ENCODE measurements around the gene AKR1B15. TPM values are rescaled to one million over a fixed set of nuclear protein-coding genes. Genes with fewer than 3 reads are reported as not detected.
"Not testable (repeated sequence)": the region's sequence is repeated elsewhere in the genome, so short reads cannot be mapped to it uniquely, and the experiment has no call there.

AKR1B15 gene
- total RNA-seq, 3 donors from 2014 or later = 0.33 to 5.6 (median 3.5) TPM

GRCh38 chr7:134539380-134540004 lies 9.4 kb upstream of the AKR1B15 start:
- DNase-seq (ENCODE audit: low spot score in 2 of 2) = no peak
- TF ChIP-seq POLR2AphosphoS5 (IDR thresholded peaks at IDR 0.05) (no peak), POLR2A (IDR thresholded peaks at IDR 0.05) (no peak)
- TF ChIP-seq, protein P1, sequence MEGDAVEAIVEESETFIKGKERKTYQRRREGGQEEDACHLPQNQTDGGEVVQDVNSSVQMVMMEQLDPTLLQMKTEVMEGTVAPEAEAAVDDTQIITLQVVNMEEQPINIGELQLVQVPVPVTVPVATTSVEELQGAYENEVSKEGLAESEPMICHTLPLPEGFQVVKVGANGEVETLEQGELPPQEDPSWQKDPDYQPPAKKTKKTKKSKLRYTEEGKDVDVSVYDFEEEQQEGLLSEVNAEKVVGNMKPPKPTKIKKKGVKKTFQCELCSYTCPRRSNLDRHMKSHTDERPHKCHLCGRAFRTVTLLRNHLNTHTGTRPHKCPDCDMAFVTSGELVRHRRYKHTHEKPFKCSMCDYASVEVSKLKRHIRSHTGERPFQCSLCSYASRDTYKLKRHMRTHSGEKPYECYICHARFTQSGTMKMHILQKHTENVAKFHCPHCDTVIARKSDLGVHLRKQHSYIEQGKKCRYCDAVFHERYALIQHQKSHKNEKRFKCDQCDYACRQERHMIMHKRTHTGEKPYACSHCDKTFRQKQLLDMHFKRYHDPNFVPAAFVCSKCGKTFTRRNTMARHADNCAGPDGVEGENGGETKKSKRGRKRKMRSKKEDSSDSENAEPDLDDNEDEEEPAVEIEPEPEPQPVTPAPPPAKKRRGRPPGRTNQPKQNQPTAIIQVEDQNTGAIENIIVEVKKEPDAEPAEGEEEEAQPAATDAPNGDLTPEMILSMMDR (IDR thresholded peaks at IDR 0.05) = no peak
- intact Hi-C loops (cut with DNase I; ENCODE audit: low total_unique reads) = no loop called here
- Histone ChIP-seq H3K4me3 (no peak overlapping the region), H3K4me1 (no peaks in the 10 kb centered on the region), H3K9me3 (no peaks in the 10 kb centered on the region), H3K36me3 (no peaks in the 10 kb centered on the region), H3K27me3 (no peaks in the 10 kb centered on the region), H3K27ac (no peak overlapping the region)

GRCh38 chr7:134541501-134542194 lies 7.3 kb upstream of the AKR1B15 start:
- H3K4me1 ChIP-seq; DNase-seq (ENCODE audit: low spot score in 2 of 2); H3K27me3 ChIP-seq; H3K36me3 ChIP-seq; H3K9me3 ChIP-seq; intact Hi-C loops (cut with DNase I; ENCODE audit: low total_unique reads); H3K27ac ChIP-seq; H3K4me3 ChIP-seq: not testable (repeated sequence)

GRCh38 chr7:134542195-134542771 lies 6.6 kb upstream of the AKR1B15 start:
- DNase-seq (ENCODE audit: low spot score in 2 of 2) = no peak
- H3K27me3 ChIP-seq = no peaks in the 10 kb centered on the region
- intact Hi-C loops (cut with DNase I; ENCODE audit: low total_unique reads) = no loop called here
- H3K36me3 ChIP-seq = no peaks in the 10 kb centered on the region
- H3K9me3 ChIP-seq = no peaks in the 10 kb centered on the region
- H3K4me1 ChIP-seq = no peaks in the 10 kb centered on the region
- H3K4me3 ChIP-seq = no peak overlapping the region
- no peak for TF ChIP-seq POLR2AphosphoS5 (IDR thresholded peaks at IDR 0.05)
- no peak overlapping the region for H3K27ac ChIP-seq

- Histone ChIP-seq H3K27ac (no peak overlapping the region), H3K4me3 (no peak overlapping the region), H3K4me1 (no peaks in the 10 kb centered on the region), H3K36me3 (no peaks in the 10 kb centered on the region), H3K27me3 (no peaks in the 10 kb centered on the region), H3K9me3 (no peaks in the 10 kb centered on the region)
- DNase-seq (ENCODE audit: low spot score in 2 of 2) = no peak
- intact Hi-C loops (cut with DNase I; ENCODE audit: low total_unique reads) = no loop called here
- TF ChIP-seq, protein P1 (IDR thresholded peaks at IDR 0.05) = no peak
- TF ChIP-seq POLR2A (IDR thresholded peaks at IDR 0.05) = no peak
- no peak for TF ChIP-seq POLR2AphosphoS5 (IDR thresholded peaks at IDR 0.05)
Measured at GRCh38 chr7:134545380-134545779, 3.5 kb upstream of the AKR1B15 start.

- TF ChIP-seq POLR2A (IDR thresholded peaks at IDR 0.05) (no peak), POLR2AphosphoS5 (IDR thresholded peaks at IDR 0.05) (no peak)
- TF ChIP-seq, protein P1 (IDR thresholded peaks at IDR 0.05) = no peak
- H3K4me3 ChIP-seq = no peak overlapping the region
- no peak for DNase-seq (ENCODE audit: low spot score in 2 of 2)
- H3K4me1 ChIP-seq = no peaks in the 10 kb centered on the region
- no peaks in the 10 kb centered on the region for H3K9me3 ChIP-seq
- no peaks in the 10 kb centered on the region for H3K36me3 ChIP-seq
- H3K27ac ChIP-seq = no peak overlapping the region
- no peaks in the 10 kb centered on the region for H3K27me3 ChIP-seq
- intact Hi-C loops (cut with DNase I; ENCODE audit: low total_unique reads) = no loop called here
Measured at GRCh38 chr7:134545918-134546317, 3.0 kb upstream of the AKR1B15 start.

DNA sequence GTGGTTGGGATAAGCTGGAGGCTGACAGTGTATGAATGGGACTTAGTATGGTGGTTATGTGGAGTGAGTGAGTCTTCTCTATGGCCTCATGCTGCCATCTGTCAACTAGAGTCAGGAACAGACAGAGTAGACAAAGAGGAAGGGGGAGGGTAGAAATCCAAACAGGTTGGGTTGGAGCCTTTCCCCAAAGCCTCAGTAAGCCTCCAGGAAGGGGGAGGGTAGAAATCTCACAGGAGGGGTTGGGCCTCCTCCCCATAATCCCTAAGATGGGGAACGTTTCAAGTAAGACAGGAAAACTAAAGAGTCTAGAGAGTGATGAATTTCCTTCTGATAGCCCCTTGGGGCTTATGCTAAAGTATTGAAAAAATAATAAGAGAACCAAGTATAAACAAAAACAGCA lies 2.0 kb upstream of the AKR1B15 start:
- intact Hi-C loops (cut with DNase I; ENCODE audit: low total_unique reads) = no loop called here
- TF ChIP-seq POLR2A (IDR thresholded peaks at IDR 0.05) = no peak
- no peak for TF ChIP-seq POLR2AphosphoS5 (IDR thresholded peaks at IDR 0.05)
- no peak overlapping the region for H3K27ac ChIP-seq

More for the DNA sequence above, 2.0 kb upstream of the AKR1B15 start:
- no peaks in the 10 kb centered on the region for H3K36me3 ChIP-seq
- H3K27me3 ChIP-seq = no peaks in the 10 kb centered on the region
- no peaks in the 10 kb centered on the region for H3K4me1 ChIP-seq
- DNase-seq (ENCODE audit: low spot score in 2 of 2) = no peak
- H3K4me3 ChIP-seq = no peak overlapping the region
- H3K9me3 ChIP-seq = no peaks in the 10 kb centered on the region
